ENCODE data around the gene KCNH1.

DNA sequence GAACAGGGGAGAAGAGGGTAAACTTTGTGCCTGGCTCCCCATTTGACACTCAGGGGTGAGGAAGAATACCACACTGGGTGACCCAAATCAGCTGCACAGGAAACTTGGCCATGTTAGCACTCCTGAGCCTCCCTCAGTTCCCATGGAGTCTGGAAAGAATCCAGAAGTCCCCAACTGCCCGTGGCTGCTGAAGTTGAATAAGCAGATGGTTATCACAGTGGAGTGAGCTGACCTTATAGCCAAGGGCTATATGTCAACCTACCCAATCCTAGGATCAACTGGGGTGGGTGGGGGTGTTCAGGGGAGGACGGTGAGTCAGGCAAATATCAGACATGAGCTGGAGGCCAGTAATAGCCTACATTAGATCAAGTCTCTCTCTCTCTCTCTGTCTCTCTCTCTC is 20.4 kb downstream of the KCNH1 start:
- TF ChIP-seq, protein P1, sequence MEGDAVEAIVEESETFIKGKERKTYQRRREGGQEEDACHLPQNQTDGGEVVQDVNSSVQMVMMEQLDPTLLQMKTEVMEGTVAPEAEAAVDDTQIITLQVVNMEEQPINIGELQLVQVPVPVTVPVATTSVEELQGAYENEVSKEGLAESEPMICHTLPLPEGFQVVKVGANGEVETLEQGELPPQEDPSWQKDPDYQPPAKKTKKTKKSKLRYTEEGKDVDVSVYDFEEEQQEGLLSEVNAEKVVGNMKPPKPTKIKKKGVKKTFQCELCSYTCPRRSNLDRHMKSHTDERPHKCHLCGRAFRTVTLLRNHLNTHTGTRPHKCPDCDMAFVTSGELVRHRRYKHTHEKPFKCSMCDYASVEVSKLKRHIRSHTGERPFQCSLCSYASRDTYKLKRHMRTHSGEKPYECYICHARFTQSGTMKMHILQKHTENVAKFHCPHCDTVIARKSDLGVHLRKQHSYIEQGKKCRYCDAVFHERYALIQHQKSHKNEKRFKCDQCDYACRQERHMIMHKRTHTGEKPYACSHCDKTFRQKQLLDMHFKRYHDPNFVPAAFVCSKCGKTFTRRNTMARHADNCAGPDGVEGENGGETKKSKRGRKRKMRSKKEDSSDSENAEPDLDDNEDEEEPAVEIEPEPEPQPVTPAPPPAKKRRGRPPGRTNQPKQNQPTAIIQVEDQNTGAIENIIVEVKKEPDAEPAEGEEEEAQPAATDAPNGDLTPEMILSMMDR (IDR thresholded peaks at IDR 0.05; ENCODE audit: poor library complexity) = no peak
- TF ChIP-seq EZH2 (IDR thresholded peaks at IDR 0.05; ENCODE audit: borderline replicate concordance) = no peak
